ENCODE results near the gene KCNJ18.
"Not testable (repeated sequence)": the region's sequence is repeated elsewhere in the genome, so short reads cannot be mapped to it uniquely, and the experiment has no call there.

Gene KCNJ18

DNA sequence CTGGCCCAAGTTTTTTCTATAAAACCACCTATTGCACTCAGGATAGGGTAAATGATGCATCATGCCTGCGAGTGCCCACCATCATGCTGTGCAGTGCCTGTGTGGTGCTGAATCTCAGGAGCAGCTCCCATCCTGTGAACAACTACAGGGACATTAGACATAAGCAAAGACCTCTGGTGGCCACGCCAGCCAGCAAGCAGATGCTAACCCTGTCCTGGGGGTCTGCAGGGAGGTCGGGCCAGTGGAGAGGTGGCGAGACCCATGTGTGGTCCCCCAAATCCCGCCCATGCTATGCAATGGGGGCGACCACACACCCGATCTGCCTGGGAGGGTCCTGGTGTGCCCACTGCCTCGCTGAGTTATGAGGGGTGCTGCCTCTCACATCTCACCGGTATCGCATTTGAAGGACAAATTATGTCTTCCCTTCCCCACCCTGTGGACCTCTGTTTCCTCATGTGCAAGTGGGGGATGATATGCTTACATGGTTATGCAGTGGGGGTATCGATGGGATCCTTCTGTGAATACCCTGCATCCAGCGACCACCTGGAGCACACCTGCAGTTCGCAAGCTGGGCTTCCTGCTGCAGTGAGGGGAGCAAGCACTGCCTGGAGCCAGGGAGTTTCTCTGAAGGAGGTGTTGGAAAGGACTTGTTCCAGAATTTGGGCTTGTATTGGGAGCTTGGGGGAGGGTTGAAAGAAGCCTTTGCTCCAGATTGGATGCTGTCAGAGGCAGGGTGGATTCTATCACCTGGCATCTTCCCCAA lies 23.4 kb upstream of the KCNJ18 start:
- in situ Hi-C loops (cut with HindIII; ENCODE audit: low sequenced_read_pairs) = not testable (repeated sequence)

GRCh38 chr17:21669616-21670360 lies 22.5 kb upstream of the KCNJ18 start:
- H3K4me3 ChIP-seq (ENCODE audit: low read depth, low read length); in situ Hi-C loops (cut with HindIII; ENCODE audit: low sequenced_read_pairs); DNase-seq (ENCODE audit: low read depth): not testable (repeated sequence)

More for the DNA sequence above, 23.4 kb upstream of the KCNJ18 start:
- not testable (repeated sequence) for DNase-seq (ENCODE audit: low read depth); H3K4me3 ChIP-seq (ENCODE audit: low read depth, low read length)

DNA sequence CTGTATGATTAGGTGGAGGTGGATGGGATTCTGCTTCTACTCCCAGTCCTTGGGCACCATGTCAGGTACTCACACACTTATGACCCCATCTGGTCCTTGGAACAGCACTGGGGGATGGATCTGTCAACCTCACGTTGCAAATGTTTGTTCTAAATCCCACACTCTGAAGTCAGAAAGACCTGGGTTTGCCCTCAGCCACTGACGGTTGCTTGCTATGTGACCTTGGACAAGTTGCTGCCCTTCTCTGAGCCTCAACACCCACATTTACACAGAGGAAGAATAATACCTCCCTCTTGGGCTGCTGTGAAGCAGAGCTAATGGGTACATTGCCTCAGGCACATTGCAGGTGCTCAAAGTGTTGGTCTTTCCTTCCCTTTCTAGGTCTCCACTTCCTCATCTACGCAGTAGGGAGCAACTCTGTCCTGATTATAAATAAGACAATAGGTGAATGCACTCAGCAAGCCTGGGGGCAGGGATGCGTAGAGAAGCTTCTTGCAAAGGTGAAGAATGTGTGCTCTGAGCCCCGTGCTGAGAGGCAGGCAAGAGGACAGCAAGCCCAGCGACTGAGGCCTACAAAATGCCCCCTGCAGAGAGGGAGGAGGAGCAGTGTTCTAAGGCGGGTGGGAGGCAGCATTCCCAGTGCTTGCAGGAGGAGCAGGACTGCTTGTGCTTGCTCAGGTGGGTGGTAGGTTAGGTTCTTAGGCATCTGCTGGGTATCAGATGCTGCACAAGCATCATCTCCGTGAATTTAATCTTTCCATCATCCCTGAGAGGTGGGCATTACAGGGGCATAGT lies 21.8 kb upstream of the KCNJ18 start:
- H3K4me3 ChIP-seq (ENCODE audit: low read depth, low read length); in situ Hi-C loops (cut with HindIII; ENCODE audit: low sequenced_read_pairs); DNase-seq (ENCODE audit: low read depth): not testable (repeated sequence)

DNA sequence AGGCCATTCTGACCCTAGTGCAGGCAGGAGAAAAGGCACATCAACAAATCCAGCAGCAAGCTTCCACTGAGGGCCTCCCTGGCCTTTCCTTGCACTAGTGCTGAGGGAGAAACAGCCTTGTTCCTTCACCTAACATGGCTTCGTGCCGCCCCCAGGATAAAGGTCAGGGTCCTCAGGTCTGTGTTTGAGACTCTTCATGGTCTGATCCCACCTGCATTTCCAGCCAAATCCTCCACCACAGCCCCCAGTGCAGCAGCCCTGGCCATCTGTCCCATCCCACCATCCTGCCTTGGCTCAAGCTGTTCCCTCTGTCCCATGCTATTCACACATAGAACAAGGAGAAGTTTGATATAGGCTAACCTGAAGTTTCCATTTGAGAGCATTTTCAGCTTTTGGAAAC lies 20.9 kb upstream of the KCNJ18 start:
- DNase-seq (ENCODE audit: low read depth); H3K4me3 ChIP-seq (ENCODE audit: low read depth, low read length); in situ Hi-C loops (cut with HindIII; ENCODE audit: low sequenced_read_pairs): not testable (repeated sequence)

- H3K4me3 ChIP-seq (ENCODE audit: low read depth, low read length); DNase-seq (ENCODE audit: low read depth); in situ Hi-C loops (cut with HindIII; ENCODE audit: low sequenced_read_pairs): not testable (repeated sequence)
Observed at GRCh38 chr17:21671871-21672270, 20.5 kb upstream of the KCNJ18 start.

DNA sequence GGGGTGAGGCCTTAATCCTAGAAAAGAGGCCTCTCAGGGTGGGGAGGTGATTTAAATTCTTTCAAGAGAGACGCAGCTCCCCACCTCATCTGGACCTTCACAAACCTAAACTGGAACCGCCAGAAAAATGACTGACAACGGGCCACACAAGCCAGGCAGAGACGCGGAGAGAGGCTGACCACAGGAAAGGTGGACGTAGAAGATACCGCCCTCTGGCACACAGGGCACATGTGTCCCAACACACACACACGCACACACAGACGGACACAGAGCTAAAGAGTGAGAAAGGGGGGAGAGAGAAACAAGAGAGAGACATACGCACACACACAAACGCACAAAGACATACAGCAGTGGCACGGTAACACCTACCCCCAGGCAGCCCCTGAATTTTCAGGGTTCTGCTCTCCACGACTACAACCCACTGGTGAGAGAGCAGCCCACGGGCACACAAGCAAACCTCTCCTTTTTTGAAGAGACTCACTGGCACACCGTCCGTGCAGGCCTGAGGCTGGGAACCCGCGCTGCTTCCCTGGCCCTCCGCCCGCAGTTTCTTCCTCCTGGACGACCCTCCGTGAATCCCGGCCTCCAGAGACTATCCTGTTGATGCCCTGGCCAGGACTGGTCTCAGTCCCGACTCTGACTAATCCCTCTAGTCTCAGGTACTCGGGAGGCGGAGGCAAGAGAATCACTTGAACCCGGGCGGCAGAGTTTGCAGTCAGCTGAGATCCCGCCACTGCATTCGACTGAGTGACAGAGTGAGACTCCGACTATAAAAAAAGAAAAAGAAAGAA lies 18.7 kb upstream of the KCNJ18 start:
- DNase-seq (ENCODE audit: low read depth); H3K4me3 ChIP-seq (ENCODE audit: low read depth, low read length); in situ Hi-C loops (cut with HindIII; ENCODE audit: low sequenced_read_pairs): not testable (repeated sequence)

GRCh38 chr17:21674242-21674731 lies 18.0 kb upstream of the KCNJ18 start:
- in situ Hi-C loops (cut with HindIII; ENCODE audit: low sequenced_read_pairs) = no loop called here
- H3K4me3 ChIP-seq (ENCODE audit: low read depth, low read length) = no peak overlapping the region
- TF ChIP-seq, protein P1, sequence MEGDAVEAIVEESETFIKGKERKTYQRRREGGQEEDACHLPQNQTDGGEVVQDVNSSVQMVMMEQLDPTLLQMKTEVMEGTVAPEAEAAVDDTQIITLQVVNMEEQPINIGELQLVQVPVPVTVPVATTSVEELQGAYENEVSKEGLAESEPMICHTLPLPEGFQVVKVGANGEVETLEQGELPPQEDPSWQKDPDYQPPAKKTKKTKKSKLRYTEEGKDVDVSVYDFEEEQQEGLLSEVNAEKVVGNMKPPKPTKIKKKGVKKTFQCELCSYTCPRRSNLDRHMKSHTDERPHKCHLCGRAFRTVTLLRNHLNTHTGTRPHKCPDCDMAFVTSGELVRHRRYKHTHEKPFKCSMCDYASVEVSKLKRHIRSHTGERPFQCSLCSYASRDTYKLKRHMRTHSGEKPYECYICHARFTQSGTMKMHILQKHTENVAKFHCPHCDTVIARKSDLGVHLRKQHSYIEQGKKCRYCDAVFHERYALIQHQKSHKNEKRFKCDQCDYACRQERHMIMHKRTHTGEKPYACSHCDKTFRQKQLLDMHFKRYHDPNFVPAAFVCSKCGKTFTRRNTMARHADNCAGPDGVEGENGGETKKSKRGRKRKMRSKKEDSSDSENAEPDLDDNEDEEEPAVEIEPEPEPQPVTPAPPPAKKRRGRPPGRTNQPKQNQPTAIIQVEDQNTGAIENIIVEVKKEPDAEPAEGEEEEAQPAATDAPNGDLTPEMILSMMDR (IDR thresholded peaks at IDR 0.05; ENCODE audit: low read depth, low read length, missing control alignments) = no peak
- no peak for DNase-seq (ENCODE audit: low read depth)

- in situ Hi-C loops (cut with HindIII; ENCODE audit: low sequenced_read_pairs); DNase-seq (ENCODE audit: low read depth); H3K4me3 ChIP-seq (ENCODE audit: low read depth, low read length): not testable (repeated sequence)
Observed at GRCh38 chr17:21674891-21675738, 17.2 kb upstream of the KCNJ18 start.

- H3K4me3 ChIP-seq (ENCODE audit: low read depth, low read length); DNase-seq (ENCODE audit: low read depth); in situ Hi-C loops (cut with HindIII; ENCODE audit: low sequenced_read_pairs): not testable (repeated sequence)
Observed at GRCh38 chr17:21675739-21676130, 16.6 kb upstream of the KCNJ18 start.
